Liver (tissue), 9 donors: ENCODE measurements around the gene SCUBE1. TPM values are rescaled to one million over a fixed set of nuclear protein-coding genes. Genes with fewer than 3 reads are reported as not detected.

Source experiments
- DNase-seq: peaks from one replicate; pipeline ENCODE4 v3.0.0-alpha.2; 2017; ENCODE audit warnings: low spot score
- H3K27ac ChIP-seq, 2 donors: one replicate each; pipeline ENCODE4 v1.7.0; 2013; ENCODE audit warnings: inconsistent platforms in 2 of 2, low read length in 2 of 2, control low read depth in 1 of 2, low read depth in 1 of 2, mild to moderate bottlenecking in 1 of 2
- H3K27me3 ChIP-seq, 4 donors: one replicate each; pipeline versions ENCODE4 v1.6.1 to v1.7.0; 2013; ENCODE audit warnings: low read length in 3 of 4, inconsistent platforms in 1 of 4, mild to moderate bottlenecking in 1 of 4, moderate library complexity in 1 of 4; ENCODE audit not compliant: control insufficient read depth in 4 of 4, insufficient read depth in 4 of 4
- H3K36me3 ChIP-seq, 4 donors: one replicate each; pipeline versions ENCODE4 v1.6.1 to v1.7.0; 2013; ENCODE audit warnings: low read length in 3 of 4, mild to moderate bottlenecking in 3 of 4, low read depth in 1 of 4, moderate library complexity in 1 of 4; ENCODE audit not compliant: control insufficient read depth in 4 of 4, insufficient read depth in 3 of 4
- H3K4me1 ChIP-seq, 4 donors: one replicate each; pipeline versions ENCODE4 v1.6.1 to v1.7.0; 2013; ENCODE audit warnings: low read length in 3 of 4, mild to moderate bottlenecking in 3 of 4, moderate library complexity in 1 of 4; ENCODE audit not compliant: control insufficient read depth in 4 of 4, insufficient read depth in 4 of 4
- H3K4me3 ChIP-seq, 3 donors: one replicate each; pipeline versions ENCODE4 v1.6.1 to v1.7.0; 2013; ENCODE audit warnings: low read length in 3 of 3, control low read depth in 1 of 3, low read depth in 1 of 3, mild to moderate bottlenecking in 1 of 3
- H3K9ac ChIP-seq, 2 donors: one replicate each; pipeline ENCODE4 v1.7.0; 2013; ENCODE audit warnings: low read length in 2 of 2, mild to moderate bottlenecking in 2 of 2, moderate library complexity in 2 of 2, control low read depth in 1 of 2, low read depth in 1 of 2
- H3K9me3 ChIP-seq, 4 donors: one replicate each; pipeline versions ENCODE4 v1.6.1 to v1.7.0; 2013; ENCODE audit warnings: low read length in 3 of 4; ENCODE audit not compliant: control insufficient read depth in 4 of 4
- EGR1 ChIP-seq, 2 donors: IDR thresholded peaks; 2 replicates each; pipeline ENCODE4 v1.6.1; 2016 to 2018; ENCODE audit warnings: antibody characterized with exemption in 2 of 2, low read depth in 2 of 2
- FOXA2 ChIP-seq: IDR thresholded peaks from 2 replicates; pipeline ENCODE4 v1.6.1; 2016; ENCODE audit warnings: antibody characterized with exemption
- GABPA ChIP-seq, 2 donors: IDR thresholded peaks in 1 of 2; conservative IDR thresholded peaks in 1 of 2; 2 replicates each; pipeline ENCODE4 v1.6.1; 2016; ENCODE audit warnings: antibody characterized with exemption in 2 of 2, mild to moderate bottlenecking in 1 of 2, moderate library complexity in 1 of 2
- HNF4G ChIP-seq: IDR thresholded peaks from 2 replicates; pipeline ENCODE4 v1.6.1; 2016; ENCODE audit warnings: antibody characterized with exemption
- JUND ChIP-seq, 2 donors: IDR thresholded peaks; 2 replicates each; pipeline ENCODE4 v1.6.1; 2016; ENCODE audit warnings: antibody characterized with exemption in 2 of 2
- RAD21 ChIP-seq, 2 donors: IDR thresholded peaks; 2 replicates each; pipeline ENCODE4 v1.6.1; 2016; ENCODE audit warnings: antibody characterized with exemption in 2 of 2, mild to moderate bottlenecking in 2 of 2
- SP1 ChIP-seq: IDR thresholded peaks from 2 replicates; pipeline ENCODE4 v1.6.1; 2018; ENCODE audit warnings: antibody characterized with exemption, mild to moderate bottlenecking
- TAF1 ChIP-seq: conservative IDR thresholded peaks from 2 replicates; pipeline ENCODE4 v1.6.1; 2016; ENCODE audit warnings: antibody characterized with exemption, mild to moderate bottlenecking
- YY1 ChIP-seq: IDR thresholded peaks from 2 replicates; pipeline ENCODE4 v1.6.1; 2016; ENCODE audit warnings: antibody characterized with exemption, mild to moderate bottlenecking
- WGBS: extraction: QIAGEN DNeasy Blood & Tissue Kit; methylation state at CpG from one replicate; pipeline ENCODE4 v1.1.7; 2013; 5-methylcytosine and 5-hydroxymethylcytosine counted together
- polyA plus RNA-seq, 2 donors: library from polyadenylated mRNA; stranded (reverse) in 1 of 2; unstranded in 1 of 2; fragments of 200-250 nt in 1 of 2; fragments of >200 nt in 1 of 2; fragmentation: Nextera tagmentation in 1 of 2; extraction: Ambion mirVana in 1 of 2; gene quantifications; one replicate each; pipeline versions ENCODE4 v1.2.1 to v1.2.3, GENCODE V29; 2013 to 2015
- total RNA-seq, 2 donors: library from RNA; depleted of rRNA; stranded (reverse); fragments of >200 nt; gene quantifications; one replicate each; pipeline ENCODE4 v1.2.3, GENCODE V29; 2014
- TF ChIP-seq, protein P1 (sequence below): IDR thresholded peaks from 2 replicates; pipeline ENCODE4 v1.6.1; 2016; ENCODE audit warnings: antibody characterized with exemption
- TF ChIP-seq, protein P2 (sequence below): IDR thresholded peaks from 2 replicates; pipeline ENCODE4 v1.6.1; 2016; ENCODE audit warnings: antibody characterized with exemption
- TF ChIP-seq, protein P3 (sequence below): IDR thresholded peaks from 2 replicates; pipeline ENCODE4 v1.6.1; 2016; ENCODE audit warnings: antibody characterized with exemption, mild to moderate bottlenecking
- TF ChIP-seq, protein P4 (sequence below): IDR thresholded peaks from 2 replicates; pipeline ENCODE4 v1.6.1; 2016; ENCODE audit warnings: antibody characterized with exemption
- TF ChIP-seq, protein P5 (sequence below): fragments of 150-350 bp; IDR thresholded peaks from 2 replicates; pipeline ENCODE4 v1.5.1; 2017; ENCODE audit warnings: improper control_type of control experiment, low read depth, low read length; ENCODE audit not compliant: missing input control
- donor health status: healthy.
- donor health status: healthy.
- donor health status: healthy.
- donor health status: healthy.
- donor health status: healthy.

SCUBE1 gene
- total and polyA plus RNA-seq, 4 donors = 0.07 to 0.46 (median 0.08) TPM; not detected in 1

DNA sequence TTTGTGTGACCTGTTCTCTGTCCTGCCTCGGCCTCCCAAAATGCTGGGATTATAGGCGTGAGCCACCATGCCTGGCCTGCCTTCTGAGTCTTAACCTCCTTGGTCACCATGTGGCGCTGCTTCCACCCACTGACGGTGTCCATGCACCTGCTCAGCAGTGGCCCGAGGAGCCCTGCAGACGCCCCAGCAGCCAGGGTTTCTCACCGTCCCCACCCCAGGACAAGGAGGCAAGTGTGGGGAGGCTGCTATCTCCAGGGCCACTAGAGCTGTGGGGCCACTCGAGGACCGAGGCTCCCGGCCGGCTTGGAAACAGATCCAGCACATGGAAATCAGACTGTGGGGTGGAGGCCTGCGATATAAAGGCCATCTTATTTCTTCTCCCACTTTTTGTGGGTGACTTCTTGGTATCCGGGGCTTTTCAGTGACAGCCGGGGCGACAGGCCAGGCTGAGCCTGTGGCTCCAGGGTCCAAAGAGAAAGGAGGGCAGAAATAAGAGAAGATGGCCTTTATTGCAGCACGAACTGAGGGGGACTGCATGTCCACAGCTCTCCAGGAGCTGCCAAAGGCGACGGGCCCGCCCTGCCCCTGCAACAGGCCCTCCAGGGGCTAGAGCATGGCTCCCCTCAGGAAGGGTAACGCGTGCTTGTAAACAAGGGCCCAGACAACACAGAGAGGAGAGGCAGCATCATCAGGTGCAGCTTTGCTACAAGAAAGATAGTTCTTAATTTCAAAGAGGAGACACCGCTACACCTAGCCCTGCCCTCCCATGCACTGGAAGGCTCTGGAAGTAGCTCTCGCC lies 176.8 kb downstream of the SCUBE1 start (continued):
- TF ChIP-seq, protein P1, sequence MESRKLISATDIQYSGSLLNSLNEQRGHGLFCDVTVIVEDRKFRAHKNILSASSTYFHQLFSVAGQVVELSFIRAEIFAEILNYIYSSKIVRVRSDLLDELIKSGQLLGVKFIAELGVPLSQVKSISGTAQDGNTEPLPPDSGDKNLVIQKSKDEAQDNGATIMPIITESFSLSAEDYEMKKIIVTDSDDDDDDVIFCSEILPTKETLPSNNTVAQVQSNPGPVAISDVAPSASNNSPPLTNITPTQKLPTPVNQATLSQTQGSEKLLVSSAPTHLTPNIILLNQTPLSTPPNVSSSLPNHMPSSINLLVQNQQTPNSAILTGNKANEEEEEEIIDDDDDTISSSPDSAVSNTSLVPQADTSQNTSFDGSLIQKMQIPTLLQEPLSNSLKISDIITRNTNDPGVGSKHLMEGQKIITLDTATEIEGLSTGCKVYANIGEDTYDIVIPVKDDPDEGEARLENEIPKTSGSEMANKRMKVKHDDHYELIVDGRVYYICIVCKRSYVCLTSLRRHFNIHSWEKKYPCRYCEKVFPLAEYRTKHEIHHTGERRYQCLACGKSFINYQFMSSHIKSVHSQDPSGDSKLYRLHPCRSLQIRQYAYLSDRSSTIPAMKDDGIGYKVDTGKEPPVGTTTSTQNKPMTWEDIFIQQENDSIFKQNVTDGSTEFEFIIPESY = no peak
- TF ChIP-seq, protein P2, sequence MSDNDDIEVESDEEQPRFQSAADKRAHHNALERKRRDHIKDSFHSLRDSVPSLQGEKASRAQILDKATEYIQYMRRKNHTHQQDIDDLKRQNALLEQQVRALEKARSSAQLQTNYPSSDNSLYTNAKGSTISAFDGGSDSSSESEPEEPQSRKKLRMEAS = no peak
- no peak for TF ChIP-seq FOXA2

DNA sequence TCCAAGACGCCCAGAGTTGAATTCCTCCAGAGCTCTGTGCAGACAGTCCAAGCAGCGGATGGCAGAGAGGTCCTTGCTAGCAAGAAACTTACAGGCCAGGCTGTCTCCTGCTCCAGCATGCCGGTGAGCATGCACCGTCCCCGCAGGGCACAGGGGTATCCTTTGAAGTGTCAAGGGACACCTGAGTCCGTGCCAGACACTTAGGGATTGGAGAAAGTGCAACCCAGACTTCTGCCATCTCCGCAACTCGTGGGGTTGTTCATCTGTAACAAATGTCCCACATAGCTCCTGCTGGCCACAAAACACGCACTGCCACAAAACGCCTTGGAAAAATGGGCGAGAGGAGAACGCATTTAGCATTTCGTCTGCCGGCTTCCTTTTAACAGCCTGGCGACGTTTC lies 178.5 kb downstream of the SCUBE1 start:
- Histone ChIP-seq H3K36me3 (peaks cover 0 to 12% (median 2%) of the 10 kb centered on the region in 4 donors), H3K4me3 (no peak overlapping the region), H3K27me3 (no peaks in the 10 kb centered on the region), H3K27ac (no peak overlapping the region), H3K9me3 (no peaks in the 10 kb centered on the region), H3K4me1 (no peaks in the 10 kb centered on the region), H3K9ac (no peak overlapping the region)
- DNase-seq = no peak
- TF ChIP-seq EGR1 (IDR thresholded peaks at IDR 0.05; ENCODE audit: low read depth in 2 of 2) (no peak), JUND (IDR thresholded peaks at IDR 0.05) (no peak), YY1 (no peak), FOXA2 (no peak), GABPA (IDR thresholded peaks at IDR 0.05 in 1 of 2, conservative IDR thresholded peaks at IDR 0.05 in 1 of 2) (no peak), SP1 (no peak)
- TF ChIP-seq, protein P3, sequence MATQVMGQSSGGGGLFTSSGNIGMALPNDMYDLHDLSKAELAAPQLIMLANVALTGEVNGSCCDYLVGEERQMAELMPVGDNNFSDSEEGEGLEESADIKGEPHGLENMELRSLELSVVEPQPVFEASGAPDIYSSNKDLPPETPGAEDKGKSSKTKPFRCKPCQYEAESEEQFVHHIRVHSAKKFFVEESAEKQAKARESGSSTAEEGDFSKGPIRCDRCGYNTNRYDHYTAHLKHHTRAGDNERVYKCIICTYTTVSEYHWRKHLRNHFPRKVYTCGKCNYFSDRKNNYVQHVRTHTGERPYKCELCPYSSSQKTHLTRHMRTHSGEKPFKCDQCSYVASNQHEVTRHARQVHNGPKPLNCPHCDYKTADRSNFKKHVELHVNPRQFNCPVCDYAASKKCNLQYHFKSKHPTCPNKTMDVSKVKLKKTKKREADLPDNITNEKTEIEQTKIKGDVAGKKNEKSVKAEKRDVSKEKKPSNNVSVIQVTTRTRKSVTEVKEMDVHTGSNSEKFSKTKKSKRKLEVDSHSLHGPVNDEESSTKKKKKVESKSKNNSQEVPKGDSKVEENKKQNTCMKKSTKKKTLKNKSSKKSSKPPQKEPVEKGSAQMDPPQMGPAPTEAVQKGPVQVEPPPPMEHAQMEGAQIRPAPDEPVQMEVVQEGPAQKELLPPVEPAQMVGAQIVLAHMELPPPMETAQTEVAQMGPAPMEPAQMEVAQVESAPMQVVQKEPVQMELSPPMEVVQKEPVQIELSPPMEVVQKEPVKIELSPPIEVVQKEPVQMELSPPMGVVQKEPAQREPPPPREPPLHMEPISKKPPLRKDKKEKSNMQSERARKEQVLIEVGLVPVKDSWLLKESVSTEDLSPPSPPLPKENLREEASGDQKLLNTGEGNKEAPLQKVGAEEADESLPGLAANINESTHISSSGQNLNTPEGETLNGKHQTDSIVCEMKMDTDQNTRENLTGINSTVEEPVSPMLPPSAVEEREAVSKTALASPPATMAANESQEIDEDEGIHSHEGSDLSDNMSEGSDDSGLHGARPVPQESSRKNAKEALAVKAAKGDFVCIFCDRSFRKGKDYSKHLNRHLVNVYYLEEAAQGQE = no peak
- TF ChIP-seq, protein P4, sequence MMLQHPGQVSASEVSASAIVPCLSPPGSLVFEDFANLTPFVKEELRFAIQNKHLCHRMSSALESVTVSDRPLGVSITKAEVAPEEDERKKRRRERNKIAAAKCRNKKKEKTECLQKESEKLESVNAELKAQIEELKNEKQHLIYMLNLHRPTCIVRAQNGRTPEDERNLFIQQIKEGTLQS = no peak
- WGBS = 57% methylated on average over 16 of the region's 16 CpGs

DNA sequence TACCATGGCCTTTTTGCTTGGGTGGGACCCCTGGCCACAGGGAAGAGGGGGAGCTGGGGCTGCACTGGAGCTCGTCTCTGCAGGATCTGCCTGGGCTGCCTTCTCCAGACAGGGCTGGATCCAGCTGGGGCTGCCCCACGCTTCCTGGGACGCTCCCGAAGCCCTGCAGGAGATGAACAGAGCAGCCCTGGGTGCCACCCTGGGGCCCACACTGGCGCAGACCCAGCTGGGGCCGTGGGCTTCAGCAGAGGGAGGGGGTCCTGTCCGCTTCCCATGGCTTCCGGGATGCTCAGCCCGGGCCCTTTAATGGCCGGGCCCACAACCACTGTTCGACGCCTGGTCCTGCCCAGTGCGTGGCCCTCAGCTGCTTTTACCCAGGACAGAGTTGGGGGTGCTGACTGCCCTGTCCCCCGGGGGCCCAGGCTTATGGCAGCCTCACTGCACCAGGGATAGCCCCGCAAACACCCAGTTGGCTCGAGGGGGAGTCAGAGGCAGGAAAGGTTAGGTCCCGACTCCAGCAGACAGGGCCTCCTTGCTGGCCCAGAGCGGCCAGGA lies 179.9 kb downstream of the SCUBE1 start:
- no peak overlapping the region for H3K4me3 ChIP-seq
- no peak overlapping the region for H3K9ac ChIP-seq
- WGBS = 90% methylated on average over 18 of the region's 18 CpGs
- TF ChIP-seq, protein P2 = no peak
- no peak for TF ChIP-seq JUND (IDR thresholded peaks at IDR 0.05)
- no peak for TF ChIP-seq SP1
- TF ChIP-seq RAD21 (IDR thresholded peaks at IDR 0.05) = no peak
- TF ChIP-seq YY1 = no peak
- no peak for TF ChIP-seq HNF4G
- TF ChIP-seq, protein P4 = no peak
- TF ChIP-seq, protein P5, sequence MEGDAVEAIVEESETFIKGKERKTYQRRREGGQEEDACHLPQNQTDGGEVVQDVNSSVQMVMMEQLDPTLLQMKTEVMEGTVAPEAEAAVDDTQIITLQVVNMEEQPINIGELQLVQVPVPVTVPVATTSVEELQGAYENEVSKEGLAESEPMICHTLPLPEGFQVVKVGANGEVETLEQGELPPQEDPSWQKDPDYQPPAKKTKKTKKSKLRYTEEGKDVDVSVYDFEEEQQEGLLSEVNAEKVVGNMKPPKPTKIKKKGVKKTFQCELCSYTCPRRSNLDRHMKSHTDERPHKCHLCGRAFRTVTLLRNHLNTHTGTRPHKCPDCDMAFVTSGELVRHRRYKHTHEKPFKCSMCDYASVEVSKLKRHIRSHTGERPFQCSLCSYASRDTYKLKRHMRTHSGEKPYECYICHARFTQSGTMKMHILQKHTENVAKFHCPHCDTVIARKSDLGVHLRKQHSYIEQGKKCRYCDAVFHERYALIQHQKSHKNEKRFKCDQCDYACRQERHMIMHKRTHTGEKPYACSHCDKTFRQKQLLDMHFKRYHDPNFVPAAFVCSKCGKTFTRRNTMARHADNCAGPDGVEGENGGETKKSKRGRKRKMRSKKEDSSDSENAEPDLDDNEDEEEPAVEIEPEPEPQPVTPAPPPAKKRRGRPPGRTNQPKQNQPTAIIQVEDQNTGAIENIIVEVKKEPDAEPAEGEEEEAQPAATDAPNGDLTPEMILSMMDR = no peak
- no peak for TF ChIP-seq TAF1
- no peak for DNase-seq
- H3K27ac ChIP-seq = no peak overlapping the region
- no peaks in the 10 kb centered on the region for H3K4me1 ChIP-seq
- H3K36me3 ChIP-seq = peaks cover 0 to 9% (median under 1%) of the 10 kb centered on the region in 4 donors
- H3K9me3 ChIP-seq = no peaks in the 10 kb centered on the region
- H3K27me3 ChIP-seq = no peaks in the 10 kb centered on the region
